H9 (cell line): ENCODE data around the gene HOXC6. TPM values are rescaled to one million over a fixed set of nuclear protein-coding genes. Genes with fewer than 3 reads are reported as not detected.

Source experiments
- DNase-seq: peaks from one replicate; pipeline ENCODE4 v3.0.0-alpha.2; 2017
- H2AFZ ChIP-seq: one replicate; pipeline ENCODE4 v1.6.1; 2013; ENCODE audit warnings: mild to moderate bottlenecking, low read length, control low read depth, moderate library complexity
- H2AK5ac ChIP-seq: 2 replicates; pipeline ENCODE4 v1.6.1; 2013; ENCODE audit warnings: low read length, control low read depth, mixed read lengths; ENCODE audit not compliant: insufficient read length
- H2BK120ac ChIP-seq: one replicate; pipeline ENCODE4 v1.6.1; 2013; ENCODE audit warnings: low read depth, mild to moderate bottlenecking, low read length, control low read depth, inconsistent platforms; ENCODE audit not compliant: poor library complexity, severe bottlenecking
- H2BK12ac ChIP-seq: 2 replicates; pipeline ENCODE4 v1.6.1; 2013; ENCODE audit warnings: low read length, control low read depth, mixed read lengths, low read depth; ENCODE audit not compliant: insufficient read length
- H2BK15ac ChIP-seq: 2 replicates; pipeline ENCODE4 v1.6.1; 2013; ENCODE audit warnings: low read depth, low read length, control low read depth
- H2BK20ac ChIP-seq: one replicate; pipeline ENCODE4 v1.6.1; 2013; ENCODE audit warnings: low read depth, mild to moderate bottlenecking, low read length, control low read depth, inconsistent platforms; ENCODE audit not compliant: poor library complexity, severe bottlenecking
- H2BK5ac ChIP-seq: 2 replicates; pipeline ENCODE4 v1.6.1; 2013; ENCODE audit warnings: low read length, control low read depth, mixed read lengths; ENCODE audit not compliant: insufficient read length
- H3K14ac ChIP-seq: 2 replicates; pipeline ENCODE4 v1.6.1; 2013; ENCODE audit warnings: low read length, control low read depth; ENCODE audit not compliant: insufficient read depth
- H3K18ac ChIP-seq: 2 replicates; pipeline ENCODE4 v1.6.1; 2013; ENCODE audit warnings: low read depth, mild to moderate bottlenecking, mixed read lengths, low read length, control low read depth; ENCODE audit not compliant: insufficient read length
- H3K23ac ChIP-seq: 2 replicates; pipeline ENCODE4 v1.6.1; 2013; ENCODE audit warnings: low read length, control low read depth, mixed read lengths, low read depth; ENCODE audit not compliant: insufficient read length
- H3K23me2 ChIP-seq: 2 replicates; pipeline ENCODE4 v1.6.1; 2013; ENCODE audit warnings: low read depth, mild to moderate bottlenecking, mixed read lengths, low read length, control low read depth; ENCODE audit not compliant: insufficient read length, poor library complexity, severe bottlenecking
- H3K27ac ChIP-seq: 2 replicates; pipeline ENCODE4 v1.5.1; 2013; ENCODE audit warnings: low read length, control low read depth, mixed read lengths, low read depth; ENCODE audit not compliant: insufficient read length
- H3K27me3 ChIP-seq: 2 replicates; pipeline ENCODE4 v1.6.1; 2013; ENCODE audit warnings: low read length, control low read depth, inconsistent platforms; ENCODE audit not compliant: insufficient read depth
- H3K4ac ChIP-seq: 2 replicates; pipeline ENCODE4 v1.6.1; 2013; ENCODE audit warnings: low read depth, mild to moderate bottlenecking, control low read depth, inconsistent platforms, low read length, moderate library complexity
- H3K4me1 ChIP-seq: 2 replicates; pipeline ENCODE4 v1.6.1; 2013; ENCODE audit warnings: low read length, control low read depth, inconsistent platforms; ENCODE audit not compliant: insufficient read depth
- H3K4me2 ChIP-seq: 2 replicates; pipeline ENCODE4 v1.6.1; 2013; ENCODE audit warnings: low read length, control low read depth, mixed read lengths; ENCODE audit not compliant: insufficient read length, insufficient read depth
- H3K56ac ChIP-seq: 2 replicates; pipeline ENCODE4 v1.6.1; 2013; ENCODE audit warnings: low read depth, mild to moderate bottlenecking, mixed read lengths, low read length, control low read depth; ENCODE audit not compliant: insufficient read length
- H3K79me1 ChIP-seq: 2 replicates; pipeline ENCODE4 v1.6.1; 2013; ENCODE audit warnings: low read depth, mild to moderate bottlenecking, moderate library complexity, low read length, control low read depth, inconsistent platforms; ENCODE audit not compliant: insufficient read depth, poor library complexity, severe bottlenecking
- H3K79me2 ChIP-seq: 2 replicates; pipeline ENCODE4 v1.6.1; 2013; ENCODE audit warnings: low read length, control low read depth, inconsistent platforms; ENCODE audit not compliant: insufficient read depth
- H3K9ac ChIP-seq: 2 replicates; pipeline ENCODE4 v1.6.1; 2013; ENCODE audit warnings: low read length, control low read depth, mixed read lengths; ENCODE audit not compliant: insufficient read length; ENCODE audit errors: extremely low read depth
- H3K9me3 ChIP-seq: one replicate; pipeline ENCODE4 v1.6.1; 2013; ENCODE audit warnings: low read depth, low read length, inconsistent platforms; ENCODE audit not compliant: control insufficient read depth
- H3T11ph ChIP-seq: one replicate; pipeline ENCODE4 v1.6.1; 2013; ENCODE audit warnings: mild to moderate bottlenecking, low read length, control low read depth, inconsistent platforms
- H4K20me1 ChIP-seq: one replicate; pipeline ENCODE4 v1.6.1; 2013; ENCODE audit not compliant: control insufficient read depth, insufficient read length, insufficient read depth
- H4K5ac ChIP-seq: 2 replicates; pipeline ENCODE4 v1.6.1; 2013; ENCODE audit warnings: low read depth, mild to moderate bottlenecking, mixed read lengths, low read length, control low read depth; ENCODE audit not compliant: insufficient read length
- H4K8ac ChIP-seq: replicated peaks from 2 replicates; pipeline ENCODE4 v1.6.1; 2013; ENCODE audit warnings: low read length, control low read depth, mixed read lengths, low read depth; ENCODE audit not compliant: insufficient read length
- H4K91ac ChIP-seq: 2 replicates; pipeline ENCODE4 v1.6.1; 2013; ENCODE audit warnings: low read depth, mild to moderate bottlenecking, moderate library complexity, mixed read lengths, low read length, control low read depth; ENCODE audit not compliant: insufficient read length
- H3K27ac Mint-ChIP-seq, 3 experiments: 2 replicates in 2 of 3; 3 replicates in 1 of 3; pipeline ENCODE4 v1.8.0; 2020 to 2021; ENCODE audit warnings: mixed read lengths in 3 of 3, mild to moderate bottlenecking in 1 of 3, moderate library complexity in 1 of 3
- H3K27me3 Mint-ChIP-seq: 2 replicates; pipeline ENCODE4 v1.8.0; 2021; ENCODE audit warnings: low read depth, mild to moderate bottlenecking, moderate library complexity, mixed read lengths
- H3K36me3 Mint-ChIP-seq, 3 experiments: 2 replicates in 2 of 3; 3 replicates in 1 of 3; pipeline ENCODE4 v1.8.0; 2020 to 2021; ENCODE audit warnings: low read depth in 3 of 3, mixed read lengths in 3 of 3; ENCODE audit not compliant: insufficient read depth in 1 of 3
- H3K4me1 Mint-ChIP-seq, 2 experiments: 2 replicates each; pipeline ENCODE4 v1.8.0; 2020; ENCODE audit warnings: mixed read lengths in 2 of 2
- H3K4me3 Mint-ChIP-seq, 2 experiments: 2 replicates in 1 of 2; 3 replicates in 1 of 2; pipeline ENCODE4 v1.8.0; 2020 to 2021; ENCODE audit warnings: mild to moderate bottlenecking in 2 of 2, mixed read lengths in 2 of 2, moderate library complexity in 1 of 2
- H3K9me3 Mint-ChIP-seq, 2 experiments: 2 replicates in 1 of 2; 3 replicates in 1 of 2; pipeline ENCODE4 v1.8.0; 2020; ENCODE audit warnings: mild to moderate bottlenecking in 2 of 2, mixed read lengths in 2 of 2, moderate library complexity in 1 of 2
- WGBS: extraction: QIAGEN DNeasy Blood & Tissue Kit; methylation state at CpG from one replicate; pipeline ENCODE4 v1.1.7; 2013; ENCODE audit warnings: missing lambda C conversion rate, low lambda C conversion rate, mixed read lengths; ENCODE audit not compliant: insufficient read length; ENCODE audit errors: extremely low coverage; 5-methylcytosine and 5-hydroxymethylcytosine counted together
- total RNA-seq: library from RNA; stranded (reverse); gene quantifications from 2 replicates; pipeline ENCODE4 v1.2.1, GENCODE V29; 2021
- TF ChIP-seq, protein P1 (sequence below): fragments of 200-600 bp; sonication (generic); conservative IDR thresholded peaks from 3 replicates; pipeline ENCODE4 v1.8.0; 2021; ENCODE audit warnings: antibody characterized with exemption, mild to moderate bottlenecking

Gene HOXC6
- total RNA-seq, 1 experiment from 2014 or later = not detected

DNA sequence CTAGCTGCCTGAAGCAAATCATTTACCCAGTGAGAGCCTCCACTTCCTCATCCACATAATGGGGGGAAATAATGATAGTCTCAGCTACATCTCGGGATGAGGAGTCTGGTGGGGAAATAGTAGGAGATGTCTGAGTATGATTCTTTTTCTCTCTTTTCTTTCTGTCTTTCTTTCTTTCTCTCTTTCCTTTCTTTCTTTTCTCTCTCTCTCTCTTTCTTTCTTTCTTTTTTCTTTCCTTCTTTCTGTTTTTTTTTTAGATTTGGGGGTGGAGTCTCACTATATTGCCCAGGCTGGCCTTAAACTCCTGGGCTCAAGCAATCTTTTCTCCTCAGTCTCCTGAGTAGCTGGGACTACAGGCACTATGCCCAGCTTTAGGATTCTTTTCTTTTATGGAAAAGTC, 38.2 kb downstream of the HOXC6 start:
- Histone ChIP-seq H3K23me2 (no peaks in the 10 kb centered on the region), H3K4me2 (no peak overlapping the region), H3K27ac (no peak overlapping the region), H4K91ac (no peak overlapping the region), H4K20me1 (no peaks in the 10 kb centered on the region), H2BK15ac (no peak overlapping the region), H3K9me3 (no peaks in the 10 kb centered on the region), H3K4me1 (peaks cover 4% of the 10 kb centered on the region; the same call in 1 of the 2 replicates), H2AFZ (no peak overlapping the region), H2BK12ac (no peak overlapping the region), H4K8ac (no peak overlapping the region), H2BK120ac (no peak overlapping the region), H4K5ac (no peak overlapping the region), H3K23ac (no peak overlapping the region), H3K56ac (no peak overlapping the region), H2BK5ac (no peak overlapping the region), H3K9ac (no peak overlapping the region), H3T11ph (no peak overlapping the region), H3K27me3 (peaks cover 44% of the 10 kb centered on the region; the same call in 1 of the 2 replicates), H3K4ac (no peak overlapping the region), H3K79me2 (no peaks in the 10 kb centered on the region), H2BK20ac (no peak overlapping the region), H3K14ac (no peak overlapping the region), H2AK5ac (no peak overlapping the region), H3K79me1 (no peaks in the 10 kb centered on the region), H3K18ac (no peak overlapping the region)
- TF ChIP-seq, protein P1, sequence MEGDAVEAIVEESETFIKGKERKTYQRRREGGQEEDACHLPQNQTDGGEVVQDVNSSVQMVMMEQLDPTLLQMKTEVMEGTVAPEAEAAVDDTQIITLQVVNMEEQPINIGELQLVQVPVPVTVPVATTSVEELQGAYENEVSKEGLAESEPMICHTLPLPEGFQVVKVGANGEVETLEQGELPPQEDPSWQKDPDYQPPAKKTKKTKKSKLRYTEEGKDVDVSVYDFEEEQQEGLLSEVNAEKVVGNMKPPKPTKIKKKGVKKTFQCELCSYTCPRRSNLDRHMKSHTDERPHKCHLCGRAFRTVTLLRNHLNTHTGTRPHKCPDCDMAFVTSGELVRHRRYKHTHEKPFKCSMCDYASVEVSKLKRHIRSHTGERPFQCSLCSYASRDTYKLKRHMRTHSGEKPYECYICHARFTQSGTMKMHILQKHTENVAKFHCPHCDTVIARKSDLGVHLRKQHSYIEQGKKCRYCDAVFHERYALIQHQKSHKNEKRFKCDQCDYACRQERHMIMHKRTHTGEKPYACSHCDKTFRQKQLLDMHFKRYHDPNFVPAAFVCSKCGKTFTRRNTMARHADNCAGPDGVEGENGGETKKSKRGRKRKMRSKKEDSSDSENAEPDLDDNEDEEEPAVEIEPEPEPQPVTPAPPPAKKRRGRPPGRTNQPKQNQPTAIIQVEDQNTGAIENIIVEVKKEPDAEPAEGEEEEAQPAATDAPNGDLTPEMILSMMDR = no peak
- WGBS = no CpG with 5 or more reads among the region's 1 CpG
- no peak for DNase-seq
- Mint-ChIP-seq H3K4me3 (no peak overlapping the region), H3K27ac (no peak overlapping the region), H3K27me3 (peaks cover 92% of the 10 kb centered on the region), H3K9me3 (no peaks in the 10 kb centered on the region), H3K4me1 (peaks cover 0 to 9% of the 10 kb centered on the region in 2 experiments; a peak in 2 of 4 replicates), H3K36me3 (no peaks in the 10 kb centered on the region)
